Measurements from ENCODE around the gene ATG2B.

ATG2B gene

DNA sequence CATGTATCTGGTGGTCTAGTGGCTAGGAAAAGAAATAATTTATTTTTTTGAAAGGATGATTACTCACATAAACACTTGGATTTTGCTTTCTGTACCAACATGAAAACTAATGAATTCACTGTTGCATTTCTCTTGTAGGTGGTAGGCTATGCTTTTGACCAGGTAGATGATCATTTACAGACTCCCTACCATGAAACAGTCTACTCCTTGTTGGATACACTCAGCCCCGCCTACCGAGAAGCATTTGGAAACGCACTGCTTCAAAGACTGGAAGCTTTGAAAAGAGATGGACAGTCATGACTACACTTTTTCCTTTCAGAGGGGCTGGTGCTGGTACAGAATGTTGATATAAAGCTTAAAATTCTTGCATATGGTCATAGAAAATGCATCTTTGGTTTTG, 22.2 kb upstream of the ATG2B start:
- Mint-ChIP-seq H3K27ac (no peak overlapping the region), H3K27me3 (no peaks in the 10 kb centered on the region), H3K4me3 (no peak overlapping the region), H3K36me3 (peaks cover 8% of the 10 kb centered on the region), H3K4me1 (no peaks in the 10 kb centered on the region), H3K9me3 (no peaks in the 10 kb centered on the region)

DNA sequence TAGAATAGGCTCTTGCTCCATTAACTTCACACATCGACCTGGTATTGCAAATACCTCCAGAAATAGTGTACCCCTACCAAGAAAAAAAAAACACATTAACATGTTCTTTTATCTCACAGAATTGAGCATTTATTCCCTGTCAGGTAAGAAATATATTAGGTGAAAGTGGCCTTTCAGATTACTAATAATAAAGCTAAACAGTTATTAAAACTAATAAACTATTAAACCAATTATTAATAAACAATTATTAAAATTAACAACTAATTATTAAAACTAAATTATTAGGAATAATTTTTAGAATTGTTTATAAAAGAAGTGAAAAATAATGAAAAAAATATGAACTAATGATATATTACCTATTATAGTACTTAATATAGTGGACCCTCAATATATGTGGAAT, 21.6 kb upstream of the ATG2B start:
- Mint-ChIP-seq H3K9me3 (no peaks in the 10 kb centered on the region), H3K4me1 (no peaks in the 10 kb centered on the region), H3K27ac (no peak overlapping the region), H3K36me3 (peaks cover 8% of the 10 kb centered on the region), H3K27me3 (no peaks in the 10 kb centered on the region), H3K4me3 (no peak overlapping the region)

DNA sequence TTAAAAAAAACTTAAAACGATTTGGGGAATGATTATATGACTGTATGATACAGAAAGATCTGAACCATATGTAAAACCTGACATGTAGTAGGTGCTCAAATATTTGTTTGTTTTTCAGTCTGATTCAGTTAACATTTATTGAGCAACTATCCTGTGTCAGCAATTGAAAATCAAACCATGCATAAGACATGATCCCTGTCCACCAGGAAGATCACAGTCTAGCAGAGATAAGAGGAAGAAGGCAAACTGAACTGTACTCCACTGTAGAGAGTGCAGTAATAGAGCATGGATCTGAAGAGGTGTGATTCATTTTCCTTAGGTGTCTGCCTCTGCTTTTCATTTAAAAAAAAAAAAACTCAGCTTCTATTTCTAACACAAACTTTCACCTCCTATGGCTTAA, 20.9 kb upstream of the ATG2B start:
- Mint-ChIP-seq H3K27me3 (no peaks in the 10 kb centered on the region), H3K9me3 (no peaks in the 10 kb centered on the region), H3K4me3 (no peak overlapping the region), H3K4me1 (no peaks in the 10 kb centered on the region), H3K36me3 (peaks cover 8% of the 10 kb centered on the region), H3K27ac (no peak overlapping the region)

DNA sequence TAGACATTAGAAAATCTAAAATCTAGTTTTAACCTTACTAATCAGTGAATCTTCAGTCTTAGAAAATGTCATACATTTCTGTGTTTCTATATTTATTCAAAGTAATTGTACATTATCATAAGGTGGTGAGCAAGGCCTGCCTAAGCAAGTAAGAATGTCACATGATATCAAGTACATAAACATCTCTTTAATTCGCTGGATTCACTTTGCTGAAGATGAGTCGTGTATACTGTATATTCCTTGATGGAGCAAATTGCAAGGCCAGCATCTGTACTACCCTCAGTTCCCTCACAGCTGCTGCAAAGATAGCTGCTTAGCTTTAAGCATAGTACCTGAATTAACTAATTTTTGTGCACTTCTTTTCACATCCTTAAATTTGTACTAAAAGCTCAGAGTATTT, 20.3 kb upstream of the ATG2B start:
- Mint-ChIP-seq H3K4me3 (no peak overlapping the region), H3K9me3 (no peaks in the 10 kb centered on the region), H3K27me3 (no peaks in the 10 kb centered on the region), H3K36me3 (peaks cover 8% of the 10 kb centered on the region), H3K27ac (no peak overlapping the region), H3K4me1 (no peaks in the 10 kb centered on the region)

DNA sequence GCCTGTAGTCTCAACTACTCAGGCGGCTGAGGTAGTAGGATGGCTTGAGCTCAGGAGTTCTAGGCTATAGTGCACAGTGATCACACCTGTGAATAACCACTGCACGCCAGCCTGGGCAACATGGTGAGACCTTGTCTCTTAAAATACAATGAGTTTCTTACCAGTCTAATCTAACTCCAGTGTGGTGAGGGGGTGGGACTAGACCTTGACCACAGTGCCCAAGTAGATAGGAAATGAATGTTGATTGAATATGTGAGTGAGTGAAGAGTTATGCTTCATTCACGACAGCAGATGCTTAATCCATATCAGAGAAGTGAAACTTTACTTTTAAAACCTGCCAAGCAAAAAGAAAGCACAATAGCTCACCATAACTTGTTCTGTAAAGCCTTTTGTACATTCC, 17.6 kb upstream of the ATG2B start:
- Mint-ChIP-seq H3K4me1 (no peaks in the 10 kb centered on the region), H3K9me3 (no peaks in the 10 kb centered on the region), H3K27me3 (no peaks in the 10 kb centered on the region), H3K4me3 (no peak overlapping the region), H3K36me3 (peaks cover 8% of the 10 kb centered on the region), H3K27ac (no peak overlapping the region)

DNA sequence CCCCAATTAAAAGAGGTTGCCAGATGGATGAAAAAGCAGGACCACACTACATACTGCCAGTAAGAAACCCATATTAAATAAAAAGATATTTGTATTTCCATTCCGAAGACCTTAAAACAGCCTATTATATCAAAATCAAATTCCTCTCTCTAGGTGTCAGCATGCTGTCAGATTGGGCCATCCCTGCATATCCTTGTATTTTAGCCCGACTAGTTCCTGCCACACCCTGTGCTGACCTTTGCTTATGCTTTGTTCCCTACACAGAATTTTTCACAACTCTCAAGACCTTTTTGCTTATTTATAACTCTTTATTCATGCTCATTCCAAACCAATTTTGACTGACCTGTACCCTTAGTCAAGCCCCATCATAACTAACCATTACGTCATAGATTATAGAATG, 13.0 kb upstream of the ATG2B start:
- H3K27ac Mint-ChIP-seq, result no peak overlapping the region
- H3K27me3 Mint-ChIP-seq, result no peaks in the 10 kb centered on the region
- H3K9me3 Mint-ChIP-seq, result no peaks in the 10 kb centered on the region
- H3K4me1 Mint-ChIP-seq, result peaks cover 5% of the 10 kb centered on the region
- peaks cover 10% of the 10 kb centered on the region for H3K36me3 Mint-ChIP-seq
- H3K4me3 Mint-ChIP-seq, result no peak overlapping the region

DNA sequence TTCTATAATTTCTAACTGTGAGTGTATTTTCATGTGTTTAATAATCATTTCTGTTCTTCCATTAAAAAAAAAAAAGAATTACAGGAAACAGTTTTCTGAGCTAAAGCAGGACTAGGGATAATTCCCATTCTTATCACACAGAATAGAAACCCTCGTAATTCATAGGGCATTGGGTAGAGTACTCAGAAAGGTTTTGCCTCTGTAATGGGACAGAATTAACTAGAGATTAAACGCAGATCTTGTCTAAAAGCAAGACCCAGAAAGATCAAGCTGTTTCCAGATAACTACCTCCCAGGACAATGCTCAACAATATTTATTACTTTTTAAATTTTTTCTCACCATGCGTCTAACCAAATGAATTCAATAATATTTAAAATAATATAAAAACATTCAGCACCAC, 10.4 kb upstream of the ATG2B start:
- Mint-ChIP-seq H3K27me3 (no peaks in the 10 kb centered on the region), H3K9me3 (no peaks in the 10 kb centered on the region), H3K27ac (no peak overlapping the region), H3K36me3 (peaks cover 16% of the 10 kb centered on the region), H3K4me1 (peaks cover 19% of the 10 kb centered on the region), H3K4me3 (no peak overlapping the region)

DNA sequence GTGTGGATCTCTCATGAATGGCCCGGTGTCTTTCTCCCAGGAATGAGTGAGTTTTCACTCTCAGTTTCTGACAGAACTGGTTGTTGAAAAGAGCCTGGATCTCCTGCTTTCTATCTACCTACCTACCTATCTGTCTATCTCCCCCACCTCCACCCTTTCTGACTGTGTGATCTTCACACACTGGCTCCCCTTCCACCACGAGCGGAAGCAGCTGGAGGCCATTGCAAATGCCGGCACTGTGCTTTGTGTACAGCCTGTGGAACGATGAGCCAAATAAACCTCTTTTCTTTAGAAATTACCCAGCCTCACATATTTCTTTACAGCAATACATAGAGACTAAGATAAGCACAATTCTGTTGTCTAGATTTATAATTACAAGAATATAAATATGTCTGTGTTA, 7.4 kb upstream of the ATG2B start:
- Mint-ChIP-seq H3K27ac (no peak overlapping the region), H3K36me3 (peaks cover 17% of the 10 kb centered on the region), H3K9me3 (no peaks in the 10 kb centered on the region), H3K27me3 (no peaks in the 10 kb centered on the region), H3K4me3 (no peak overlapping the region), H3K4me1 (peaks cover 39% of the 10 kb centered on the region)

DNA sequence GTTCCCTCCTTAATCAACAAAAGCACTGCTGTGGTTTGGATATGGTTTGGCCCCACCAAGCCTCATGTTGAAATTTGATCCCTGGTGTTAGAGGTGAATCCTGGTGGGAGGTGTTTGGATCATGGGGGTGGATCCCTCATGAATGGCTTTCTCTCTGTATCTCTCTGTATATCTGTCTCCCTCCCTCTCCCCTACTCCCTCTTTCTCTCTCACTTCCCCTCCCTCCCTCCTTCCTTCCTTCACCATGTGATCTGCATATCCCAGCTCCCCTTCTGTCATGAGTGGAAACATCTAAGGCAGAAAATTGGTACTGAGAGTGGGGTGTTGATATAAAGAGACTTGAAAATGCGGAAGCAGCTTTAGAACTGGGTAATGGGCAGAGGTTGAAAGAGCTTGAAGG, 5.4 kb upstream of the ATG2B start:
- H3K9me3 Mint-ChIP-seq, result no peaks in the 10 kb centered on the region
- peaks cover 10% of the 10 kb centered on the region for H3K36me3 Mint-ChIP-seq
- H3K27ac Mint-ChIP-seq, result no peak overlapping the region
- no peak overlapping the region for H3K4me3 Mint-ChIP-seq
- H3K27me3 Mint-ChIP-seq, result no peaks in the 10 kb centered on the region
- H3K4me1 Mint-ChIP-seq, result peaks cover 49% of the 10 kb centered on the region

DNA sequence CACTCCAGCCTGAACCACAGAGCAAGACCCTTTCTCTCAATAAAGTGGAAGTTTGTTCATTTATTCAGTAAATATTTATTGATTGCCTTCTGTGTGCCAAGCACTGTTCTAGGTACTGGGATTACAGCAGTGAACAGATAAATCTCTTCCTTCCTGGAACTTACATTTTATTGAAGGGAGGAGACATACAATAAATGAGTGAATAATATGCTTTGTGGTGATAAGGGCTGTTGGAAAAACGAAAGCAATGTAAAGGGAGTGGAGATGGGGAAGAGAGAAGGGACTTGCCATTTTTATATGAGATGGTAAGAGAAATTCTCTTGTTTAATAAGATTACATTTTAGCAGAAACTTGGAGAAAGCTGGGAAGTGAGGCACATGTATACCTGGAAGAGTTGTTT, 1.8 kb upstream of the ATG2B start:
- no peaks in the 10 kb centered on the region for H3K27me3 Mint-ChIP-seq
- peak overlapping the region; percentile 92 for H3K4me3 Mint-ChIP-seq
- no peak overlapping the region for H3K27ac Mint-ChIP-seq
- H3K36me3 Mint-ChIP-seq, result peaks cover 10% of the 10 kb centered on the region
- H3K9me3 Mint-ChIP-seq, result no peaks in the 10 kb centered on the region
- H3K4me1 Mint-ChIP-seq, result peaks cover 62% of the 10 kb centered on the region

DNA sequence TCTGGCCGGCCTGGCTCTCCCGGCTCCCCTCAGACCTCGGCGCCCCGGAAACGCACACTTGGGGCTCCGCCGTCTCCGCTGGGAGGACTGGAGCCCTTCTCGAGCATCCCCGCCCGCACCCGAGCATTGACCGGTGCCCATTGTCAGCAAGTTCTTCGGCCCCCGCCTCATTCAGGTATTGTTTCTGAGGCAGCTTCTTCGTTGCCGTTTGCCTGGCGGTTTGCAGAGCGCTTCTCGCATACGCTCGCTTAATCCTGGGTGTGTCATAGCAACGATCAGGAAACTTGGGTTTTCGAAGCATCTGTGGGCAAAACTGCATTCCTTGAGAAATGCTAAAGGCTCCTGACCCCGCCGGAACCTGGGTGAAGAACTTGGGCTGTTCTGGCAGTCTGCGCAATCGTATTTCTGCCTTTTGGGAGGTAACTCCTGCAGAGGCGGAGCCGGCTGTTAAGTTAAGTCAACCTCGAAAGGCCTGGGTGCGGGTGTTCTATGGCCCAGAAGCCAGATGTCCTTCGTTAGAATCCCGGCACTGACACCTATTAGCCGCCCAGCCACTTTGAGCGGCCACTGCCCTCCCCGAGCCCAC, 703 bp upstream of the ATG2B start:
- Mint-ChIP-seq H3K27ac (peak overlapping the region; percentile 62), H3K4me3 (peak overlapping the region; percentile 92), H3K36me3 (peaks cover 8% of the 10 kb centered on the region), H3K4me1 (peaks cover 69% of the 10 kb centered on the region), H3K9me3 (no peaks in the 10 kb centered on the region), H3K27me3 (no peaks in the 10 kb centered on the region)

DNA sequence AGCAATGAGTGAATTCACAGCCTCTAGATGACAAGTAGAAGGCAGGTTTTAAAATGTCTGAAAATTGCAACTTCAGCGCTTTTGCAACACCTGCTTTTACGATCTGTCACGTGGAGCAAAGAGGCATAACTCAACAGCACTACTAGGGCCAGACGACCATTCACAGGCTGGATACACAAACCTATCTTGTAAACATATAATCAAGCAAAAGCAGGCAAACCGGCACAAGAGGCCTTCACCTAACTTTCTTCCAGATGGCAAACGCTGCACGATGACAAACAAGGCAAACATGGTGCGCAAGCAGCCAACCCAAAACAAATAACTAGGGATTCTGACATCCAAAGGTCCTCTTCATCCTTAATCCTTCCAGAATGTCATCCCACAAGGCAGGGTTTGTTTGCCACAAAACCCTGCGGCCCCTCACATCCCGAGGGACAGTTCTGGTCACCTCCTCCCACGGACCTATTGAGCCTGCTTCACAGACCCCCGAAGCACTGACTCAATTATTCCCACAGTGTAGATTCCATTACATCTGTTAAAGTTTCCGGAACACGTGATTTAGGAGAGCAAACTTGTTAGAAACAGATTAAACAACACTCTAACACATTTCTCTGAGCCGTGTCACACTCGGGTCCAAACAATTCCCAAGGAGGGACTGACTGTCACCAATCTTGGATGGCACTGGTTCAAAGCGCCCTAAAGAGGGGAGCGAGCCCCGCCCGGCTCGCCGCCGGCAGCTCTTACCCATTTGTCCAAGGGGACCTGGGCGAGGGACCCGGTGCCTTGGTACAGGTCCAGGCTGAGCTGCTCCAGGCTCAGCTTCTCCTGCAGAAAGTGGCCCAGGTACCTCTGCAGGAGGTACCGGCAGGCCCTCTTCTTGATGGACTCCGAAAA, 823 bp downstream of the ATG2B start:
- H3K27me3 Mint-ChIP-seq, result no peaks in the 10 kb centered on the region
- peak overlapping the region; percentile 93 for H3K27ac Mint-ChIP-seq
- H3K36me3 Mint-ChIP-seq, result peaks cover 3% of the 10 kb centered on the region
- H3K4me1 Mint-ChIP-seq, result peaks cover 73% of the 10 kb centered on the region
- peak overlapping the region; percentile 94 for H3K4me3 Mint-ChIP-seq
- H3K9me3 Mint-ChIP-seq, result no peaks in the 10 kb centered on the region

DNA sequence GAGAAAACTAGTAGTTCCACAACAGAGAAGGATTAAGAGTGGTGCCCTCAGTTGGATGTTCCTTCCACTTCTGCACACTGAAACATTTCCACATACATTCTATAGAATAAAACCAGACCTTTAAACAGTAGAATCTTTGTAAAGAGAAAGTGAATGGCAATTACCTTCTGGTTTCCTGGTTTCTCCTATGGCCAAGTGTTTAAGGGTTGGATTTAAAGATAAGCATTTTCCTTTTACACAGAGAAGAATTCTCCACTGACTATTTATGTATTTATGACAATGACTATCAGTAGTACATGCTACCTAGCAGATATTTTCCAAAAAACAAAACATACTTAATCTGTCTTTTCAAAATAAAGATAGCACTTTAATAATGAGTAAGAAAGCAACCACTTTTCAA, 3.2 kb downstream of the ATG2B start:
- Mint-ChIP-seq H3K4me1 (peaks cover 72% of the 10 kb centered on the region), H3K9me3 (no peaks in the 10 kb centered on the region)

DNA sequence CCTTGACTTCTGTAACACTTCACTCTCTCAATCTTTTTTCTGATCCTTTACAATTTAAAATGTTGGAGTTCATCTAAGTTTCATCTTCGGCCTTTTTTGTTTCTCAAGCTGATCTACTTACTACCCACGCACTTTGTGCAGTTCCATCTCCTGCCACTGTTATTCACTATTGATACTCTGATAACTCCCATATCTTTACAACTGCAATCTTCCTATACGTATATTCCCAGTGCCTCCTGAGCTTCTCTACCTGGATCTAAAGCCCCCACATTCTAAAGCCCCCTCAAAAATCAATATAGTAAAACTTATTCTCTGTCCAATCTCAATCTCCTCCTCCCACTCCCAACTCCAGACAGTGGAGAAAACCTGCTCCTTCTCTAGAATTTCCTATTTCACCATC, 5.9 kb downstream of the ATG2B start:
- H3K9me3 Mint-ChIP-seq, result no peaks in the 10 kb centered on the region
- peaks cover 66% of the 10 kb centered on the region for H3K4me1 Mint-ChIP-seq
- H3K36me3 Mint-ChIP-seq, result peaks cover 7% of the 10 kb centered on the region
- no peaks in the 10 kb centered on the region for H3K27me3 Mint-ChIP-seq
- H3K4me3 Mint-ChIP-seq, result no peak overlapping the region
- no peak overlapping the region for H3K27ac Mint-ChIP-seq

More for the DNA sequence above, 3.2 kb downstream of the ATG2B start:
- H3K27ac Mint-ChIP-seq, result no peak overlapping the region
- peak overlapping the region; percentile 65 for H3K4me3 Mint-ChIP-seq
- H3K36me3 Mint-ChIP-seq, result peaks cover 4% of the 10 kb centered on the region
- H3K27me3 Mint-ChIP-seq, result no peaks in the 10 kb centered on the region

DNA sequence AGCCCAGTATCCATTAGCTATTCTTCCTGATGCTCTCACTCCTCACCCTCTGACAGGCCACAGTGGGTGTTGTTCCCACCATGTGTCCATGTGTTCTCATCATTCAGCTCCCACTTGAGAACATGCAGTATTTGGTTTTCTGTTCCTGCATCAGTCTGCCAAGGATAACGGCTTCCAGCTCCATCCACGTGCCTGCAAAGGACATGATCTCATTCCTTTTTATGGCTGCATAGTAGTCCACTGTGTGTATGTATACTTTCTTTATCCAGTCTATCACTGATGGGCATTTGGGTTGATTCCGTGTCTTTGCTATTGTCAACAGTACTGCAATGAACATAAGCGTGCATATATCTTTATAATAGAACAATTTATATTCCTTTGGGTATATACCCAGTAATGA, 8.9 kb downstream of the ATG2B start:
- Mint-ChIP-seq H3K27ac (no peak overlapping the region), H3K9me3 (no peaks in the 10 kb centered on the region), H3K4me1 (peaks cover 51% of the 10 kb centered on the region), H3K27me3 (no peaks in the 10 kb centered on the region), H3K36me3 (peaks cover 7% of the 10 kb centered on the region), H3K4me3 (no peak overlapping the region)

DNA sequence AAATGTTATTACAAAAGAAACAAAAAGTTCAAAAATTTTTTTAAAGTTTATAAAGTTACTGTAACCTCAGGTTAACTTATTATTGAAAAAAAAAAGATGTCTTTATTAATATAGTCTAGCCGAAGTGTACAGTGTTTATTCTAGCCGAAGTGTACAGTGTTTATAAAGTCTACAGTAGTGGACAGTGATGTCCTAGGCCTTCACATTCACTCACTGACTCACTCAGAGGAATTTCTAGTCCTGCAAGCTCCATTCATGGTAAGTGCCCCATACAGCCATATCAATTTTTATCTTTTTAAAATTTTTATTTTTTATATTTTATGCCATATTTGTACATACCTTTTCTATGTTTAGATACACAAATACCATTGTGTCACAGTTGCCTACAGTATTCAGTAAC, 10.4 kb downstream of the ATG2B start:
- H3K9me3 Mint-ChIP-seq, result no peaks in the 10 kb centered on the region
- H3K36me3 Mint-ChIP-seq, result peaks cover 10% of the 10 kb centered on the region
- H3K27me3 Mint-ChIP-seq, result no peaks in the 10 kb centered on the region
- no peak overlapping the region for H3K4me3 Mint-ChIP-seq
- peaks cover 48% of the 10 kb centered on the region for H3K4me1 Mint-ChIP-seq
- H3K27ac Mint-ChIP-seq, result no peak overlapping the region

Measured in activated naive CD4-positive, alpha-beta T cell treated with anti-CD3 and anti-CD28 coated beads, Interleukin-2, amount 50 U/mL, for 24 hours (primary cell).